Lung (tissue), 12 donors: Measurements from ENCODE around the gene AKR7A3. TPM values are rescaled to one million over a fixed set of nuclear protein-coding genes. Genes with fewer than 3 reads are reported as not detected.

Experiments used
- ATAC-seq: fragments of 200-7000 bp; cut with Tn5 transposase; one replicate; pipeline ENCODE4 v1.9.1; 2020; ENCODE audit warnings: moderate number of reproducible peaks; ENCODE audit not compliant: insufficient read depth, low FRiP score
- DNase-seq, 3 donors: peaks; one replicate each; pipeline ENCODE4 v3.0.0-alpha.2; 2013 to 2017
- H3K27ac ChIP-seq, 2 donors: one replicate each; pipeline ENCODE4 v1.5.1; 2013; ENCODE audit warnings: mild to moderate bottlenecking in 2 of 2, moderate library complexity in 2 of 2, control low read depth in 1 of 2, inconsistent platforms in 1 of 2, low read depth in 1 of 2, low read length in 1 of 2
- H3K27me3 ChIP-seq, 3 donors: one replicate each; pipeline ENCODE4 v1.5.1; 2013; ENCODE audit warnings: low read length in 2 of 3; ENCODE audit not compliant: control insufficient read depth in 3 of 3, insufficient read depth in 3 of 3
- H3K36me3 ChIP-seq, 4 donors: one replicate each; pipeline ENCODE4 v1.5.1; 2013; ENCODE audit warnings: low read length in 4 of 4, mild to moderate bottlenecking in 1 of 4, moderate library complexity in 1 of 4; ENCODE audit not compliant: control insufficient read depth in 4 of 4, insufficient read depth in 4 of 4
- H3K4me1 ChIP-seq, 5 donors: one replicate each; pipeline ENCODE4 v1.5.1; 2013; ENCODE audit warnings: low read length in 5 of 5, mild to moderate bottlenecking in 2 of 5, moderate library complexity in 1 of 5; ENCODE audit not compliant: control insufficient read depth in 5 of 5, insufficient read depth in 5 of 5
- H3K4me3 ChIP-seq: one replicate; pipeline ENCODE4 v1.5.1; 2013; ENCODE audit warnings: mild to moderate bottlenecking, control low read depth, moderate library complexity
- H3K9ac ChIP-seq, 2 donors: one replicate each; pipeline ENCODE4 v1.5.1; 2013; ENCODE audit warnings: low read length in 2 of 2, control low read depth in 1 of 2; ENCODE audit not compliant: insufficient read depth in 1 of 2
- H3K9me3 ChIP-seq, 4 donors: one replicate each; pipeline ENCODE4 v1.5.1; 2013; ENCODE audit warnings: low read length in 3 of 4, mild to moderate bottlenecking in 1 of 4, moderate library complexity in 1 of 4; ENCODE audit not compliant: control insufficient read depth in 4 of 4, insufficient read depth in 3 of 4
- WGBS, 2 donors: extraction: QIAGEN DNeasy Blood & Tissue Kit; methylation state at CpG; one replicate each; pipeline ENCODE4 v1.1.7; 2013; 5-methylcytosine and 5-hydroxymethylcytosine counted together
- polyA plus RNA-seq, 2 donors: library from polyadenylated mRNA; stranded (reverse); fragments of 200-250 nt; gene quantifications; one replicate each; pipeline ENCODE4 v1.2.1, GENCODE V29; 2013
- total RNA-seq, 2 donors: library from RNA; depleted of rRNA in 1 of 2; stranded (reverse); fragments of >200 nt in 1 of 2; gene quantifications; one replicate each; pipeline ENCODE4 v1.2.1, GENCODE V29; 2014 to 2021
- TF ChIP-seq, protein P1 (sequence below): IDR thresholded peaks from 2 replicates; pipeline ENCODE4 v1.5.1; 2012; ENCODE audit warnings: mild to moderate bottlenecking; ENCODE audit errors: control extremely low read depth, extremely low read depth
- donor health status: control.
- donor health status: control.
- donor health status: Bipolar disorder and iron deficiency.
- donor health status: healthy.
- donor health status: DM: yes; HTN: yes; CAD: no.

The AKR7A3 gene
- total and polyA plus RNA-seq, 4 donors, result 0.23 to 1.3 (median 0.82) TPM

DNA sequence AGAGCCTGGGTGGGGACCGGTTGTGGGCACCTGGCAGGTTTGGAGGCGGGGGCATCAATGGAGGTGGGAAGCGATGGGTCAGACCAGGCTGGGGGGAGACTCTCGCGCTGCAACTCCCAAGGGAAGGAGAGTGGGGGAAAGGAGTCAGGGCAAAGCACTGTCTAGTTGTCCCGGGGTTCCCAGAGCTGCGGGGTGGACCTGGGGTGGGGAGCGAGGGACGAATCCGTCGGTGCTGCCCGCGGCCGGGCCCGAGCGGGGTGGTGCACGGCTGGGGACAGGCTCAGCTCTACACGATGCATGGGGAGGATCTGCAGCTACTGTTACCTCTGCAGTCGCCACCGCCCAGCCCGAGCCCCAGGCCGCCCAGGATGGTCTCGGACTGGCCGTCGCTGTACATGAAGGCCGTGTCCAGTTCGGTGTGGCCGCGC, 22.9 kb upstream of the AKR7A3 start:
- TF ChIP-seq, protein P1, sequence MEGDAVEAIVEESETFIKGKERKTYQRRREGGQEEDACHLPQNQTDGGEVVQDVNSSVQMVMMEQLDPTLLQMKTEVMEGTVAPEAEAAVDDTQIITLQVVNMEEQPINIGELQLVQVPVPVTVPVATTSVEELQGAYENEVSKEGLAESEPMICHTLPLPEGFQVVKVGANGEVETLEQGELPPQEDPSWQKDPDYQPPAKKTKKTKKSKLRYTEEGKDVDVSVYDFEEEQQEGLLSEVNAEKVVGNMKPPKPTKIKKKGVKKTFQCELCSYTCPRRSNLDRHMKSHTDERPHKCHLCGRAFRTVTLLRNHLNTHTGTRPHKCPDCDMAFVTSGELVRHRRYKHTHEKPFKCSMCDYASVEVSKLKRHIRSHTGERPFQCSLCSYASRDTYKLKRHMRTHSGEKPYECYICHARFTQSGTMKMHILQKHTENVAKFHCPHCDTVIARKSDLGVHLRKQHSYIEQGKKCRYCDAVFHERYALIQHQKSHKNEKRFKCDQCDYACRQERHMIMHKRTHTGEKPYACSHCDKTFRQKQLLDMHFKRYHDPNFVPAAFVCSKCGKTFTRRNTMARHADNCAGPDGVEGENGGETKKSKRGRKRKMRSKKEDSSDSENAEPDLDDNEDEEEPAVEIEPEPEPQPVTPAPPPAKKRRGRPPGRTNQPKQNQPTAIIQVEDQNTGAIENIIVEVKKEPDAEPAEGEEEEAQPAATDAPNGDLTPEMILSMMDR, result no peak
- peak overlapping the region; percentile 1 to 39 for H3K9ac ChIP-seq
- H3K4me3 ChIP-seq, result peak overlapping the region; percentile 82
- ATAC-seq, result peak; percentile 5
- H3K27ac ChIP-seq, result peak overlapping the region; percentile 4 to 78
- DNase-seq, result no peak
- WGBS, 2 donors, result 1% methylated on average over 29 of the region's 29 CpGs
- peaks cover 0 to 24% (median 9%) of the 10 kb centered on the region in 5 donors for H3K4me1 ChIP-seq
- H3K27me3 ChIP-seq, result no peaks in the 10 kb centered on the region
- H3K36me3 ChIP-seq, result peaks cover 0 to 20% (median 16%) of the 10 kb centered on the region in 4 donors
- H3K9me3 ChIP-seq, result no peaks in the 10 kb centered on the region

DNA sequence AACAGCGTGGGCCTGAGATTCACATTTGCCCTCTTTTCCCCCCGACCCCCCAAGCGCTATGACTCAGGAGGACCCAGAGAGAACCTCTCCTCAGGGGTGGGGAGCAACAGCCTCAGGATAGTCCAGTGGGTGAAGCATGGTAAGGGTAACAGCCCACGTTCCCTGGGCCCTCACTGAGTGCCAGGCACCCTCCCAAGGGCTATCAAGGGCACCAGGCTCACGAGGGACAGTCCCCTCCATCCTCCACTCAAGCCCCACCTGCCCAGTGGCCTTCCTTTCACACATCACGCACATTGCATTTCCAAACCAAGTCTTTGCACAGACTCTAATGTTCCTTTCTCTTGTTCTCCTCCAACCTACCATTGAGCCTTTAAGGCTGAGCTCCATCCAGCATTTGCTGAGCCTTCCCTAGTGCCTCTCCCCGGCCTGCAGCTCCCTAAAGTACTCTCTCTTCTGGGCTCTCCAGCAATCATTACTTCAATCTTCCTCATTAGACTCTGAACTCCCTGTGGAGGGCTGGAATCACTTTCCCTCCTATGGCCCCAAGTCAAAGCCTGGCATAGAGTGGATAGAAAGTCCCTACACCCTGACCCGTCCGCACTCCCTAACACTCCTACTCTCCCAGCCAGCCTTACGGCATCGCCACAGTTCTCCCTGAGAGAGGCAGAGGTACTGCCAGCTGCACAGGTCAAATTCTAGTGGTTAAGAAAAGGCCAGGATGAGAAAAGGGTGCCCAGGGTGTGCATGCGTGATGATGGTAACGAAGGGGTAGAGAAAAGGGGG, 22.3 kb upstream of the AKR7A3 start:
- TF ChIP-seq, protein P1, result no peak
- H3K4me3 ChIP-seq, result peak overlapping the region; percentile 82
- no peaks in the 10 kb centered on the region for H3K9me3 ChIP-seq
- DNase-seq (peak in 1 of 3 donors; percentile 40), ATAC-seq (no peak)
- no peaks in the 10 kb centered on the region for H3K27me3 ChIP-seq
- 49 to 53% methylated on average over 12 to 13 of the region's 13 CpGs for WGBS, 2 donors
- peak overlapping the region; percentile 1 to 39 for H3K9ac ChIP-seq
- peaks cover 0 to 22% (median 16%) of the 10 kb centered on the region in 4 donors for H3K36me3 ChIP-seq
- H3K4me1 ChIP-seq, result peaks cover 0 to 24% (median 9%) of the 10 kb centered on the region in 5 donors
- H3K27ac ChIP-seq, result peak overlapping the region in 1 of 2 donors; percentile 78

DNA sequence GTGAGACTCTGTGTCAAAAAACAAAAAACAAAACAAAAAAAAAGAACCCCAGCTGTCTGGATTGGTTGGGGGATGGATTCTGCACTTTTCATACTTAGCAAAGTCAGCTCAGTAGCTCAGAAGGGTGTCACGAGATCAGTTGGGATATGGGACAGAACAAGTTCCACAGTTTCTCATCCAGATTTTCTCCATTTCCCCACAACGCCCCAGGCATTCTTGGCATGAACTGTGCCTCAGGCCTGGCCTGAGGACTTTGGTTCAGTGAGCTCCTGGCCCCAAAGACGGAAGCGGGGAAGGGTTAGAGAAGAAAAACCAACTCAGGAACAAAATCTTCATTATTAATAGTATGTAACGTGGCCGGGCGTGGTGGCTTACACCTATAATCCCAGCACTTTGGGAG, 21.5 kb upstream of the AKR7A3 start:
- Histone ChIP-seq H3K9me3 (no peaks in the 10 kb centered on the region), H3K27ac (no peak overlapping the region), H3K36me3 (peaks cover 0 to 30% (median 24%) of the 10 kb centered on the region in 4 donors), H3K4me3 (no peak overlapping the region), H3K27me3 (no peaks in the 10 kb centered on the region), H3K9ac (no peak overlapping the region), H3K4me1 (peaks cover 0 to 24% (median 9%) of the 10 kb centered on the region in 5 donors)
- WGBS, 2 donors, result 93 to 94% methylated on average over 7 of the region's 7 CpGs
- ATAC-seq, result no peak
- DNase-seq, result no peak
- TF ChIP-seq, protein P1, result no peak
